Activated T-cell treated with anti-CD3 and anti-CD28 coated beads, Interleukin-2, amount 50 U/mL, for 4 hours (primary cell): ENCODE results near the gene PSPH. TPM values are rescaled to one million over a fixed set of nuclear protein-coding genes. Genes with fewer than 3 reads are reported as not detected.

Experiments
- ATAC-seq, 2 donors: fragments of 200-7000 bp; cut with Tn5 transposase; one replicate each; pipeline ENCODE4 v1.10.0; 2021
- DNase-seq: peaks from one replicate; pipeline ENCODE4 v3.0.0-alpha.2; 2020
- H3K27me3 Mint-ChIP-seq: one replicate; pipeline ENCODE4 v1.8.0; 2021; ENCODE audit warnings: low read depth, mixed read lengths
- H3K36me3 Mint-ChIP-seq: one replicate; pipeline ENCODE4 v1.8.0; 2022; ENCODE audit warnings: mixed read lengths; ENCODE audit not compliant: insufficient read depth
- H3K4me1 Mint-ChIP-seq: one replicate; pipeline ENCODE4 v1.8.0; 2021; ENCODE audit warnings: low read depth, mixed read lengths
- H3K4me3 Mint-ChIP-seq: one replicate; pipeline ENCODE4 v1.8.0; 2021; ENCODE audit warnings: mild to moderate bottlenecking, moderate library complexity, mixed read lengths
- H3K9me3 Mint-ChIP-seq: one replicate; pipeline ENCODE4 v1.8.0; 2021; ENCODE audit warnings: mixed read lengths
- total RNA-seq, 3 donors: library from RNA; stranded (reverse); gene quantifications; one replicate each; pipeline ENCODE4 v1.2.1, GENCODE V29; 2021

Gene PSPH
- total RNA-seq, 3 donors from 2014 or later = 15.8 to 17.5 (median 15.9) TPM

- no peaks in the 10 kb centered on the region for H3K9me3 Mint-ChIP-seq
- ATAC-seq = no peak
- H3K36me3 Mint-ChIP-seq = no peaks in the 10 kb centered on the region
- DNase-seq = no peak
- no peaks in the 10 kb centered on the region for H3K4me1 Mint-ChIP-seq
- no peak overlapping the region for H3K4me3 Mint-ChIP-seq
- H3K27me3 Mint-ChIP-seq = no peaks in the 10 kb centered on the region
Measured at GRCh38 chr7:56007167-56007652, 44.0 kb downstream of the PSPH start.

- Mint-ChIP-seq H3K9me3 (no peaks in the 10 kb centered on the region), H3K4me1 (peaks cover 7% of the 10 kb centered on the region), H3K36me3 (peaks cover 6% of the 10 kb centered on the region), H3K27me3 (no peaks in the 10 kb centered on the region), H3K4me3 (no peak overlapping the region)
- ATAC-seq (no peak), DNase-seq (no peak)
Measured at GRCh38 chr7:56003749-56004148, 47.5 kb downstream of the PSPH start.

GRCh38 chr7:55996856-55997500 lies 54.3 kb downstream of the PSPH start:
- Mint-ChIP-seq H3K36me3 (peaks cover 26% of the 10 kb centered on the region), H3K4me1 (peaks cover 7% of the 10 kb centered on the region), H3K4me3 (no peak overlapping the region), H3K9me3 (no peaks in the 10 kb centered on the region), H3K27me3 (no peaks in the 10 kb centered on the region)
- ATAC-seq (no peak), DNase-seq (no peak)

- ATAC-seq = no peak
- DNase-seq = no peak
- Mint-ChIP-seq H3K27me3 (no peaks in the 10 kb centered on the region), H3K36me3 (peaks cover 19% of the 10 kb centered on the region), H3K9me3 (no peaks in the 10 kb centered on the region), H3K4me1 (no peaks in the 10 kb centered on the region), H3K4me3 (no peak overlapping the region)
Measured at GRCh38 chr7:55992346-55992745, 58.9 kb downstream of the PSPH start.

- Mint-ChIP-seq H3K9me3 (no peaks in the 10 kb centered on the region), H3K27me3 (no peaks in the 10 kb centered on the region), H3K4me1 (no peaks in the 10 kb centered on the region), H3K4me3 (no peak overlapping the region), H3K36me3 (peaks cover 26% of the 10 kb centered on the region)
- ATAC-seq (no peak), DNase-seq (no peak)
Measured at GRCh38 chr7:55983537-55983936, 67.7 kb downstream of the PSPH start.

- ATAC-seq (no peak), DNase-seq (no peak)
- Mint-ChIP-seq H3K4me1 (peaks cover 5% of the 10 kb centered on the region), H3K27me3 (no peaks in the 10 kb centered on the region), H3K9me3 (no peaks in the 10 kb centered on the region), H3K36me3 (peaks cover 26% of the 10 kb centered on the region), H3K4me3 (no peak overlapping the region)
Measured at GRCh38 chr7:55980266-55980665, 71.0 kb downstream of the PSPH start.

GRCh38 chr7:55977831-55978230 lies 73.4 kb downstream of the PSPH start:
- DNase-seq (no peak), ATAC-seq (no peak)
- H3K27me3 Mint-ChIP-seq = no peaks in the 10 kb centered on the region
- H3K36me3 Mint-ChIP-seq = peaks cover 25% of the 10 kb centered on the region
- no peaks in the 10 kb centered on the region for H3K9me3 Mint-ChIP-seq
- H3K4me3 Mint-ChIP-seq = no peak overlapping the region
- H3K4me1 Mint-ChIP-seq = peaks cover 6% of the 10 kb centered on the region

GRCh38 chr7:55975988-55976633 lies 75.1 kb downstream of the PSPH start:
- Mint-ChIP-seq H3K4me3 (no peak overlapping the region), H3K36me3 (peaks cover 23% of the 10 kb centered on the region), H3K27me3 (no peaks in the 10 kb centered on the region), H3K9me3 (no peaks in the 10 kb centered on the region), H3K4me1 (peaks cover 9% of the 10 kb centered on the region)
- DNase-seq (no peak), ATAC-seq (no peak)

GRCh38 chr7:55973747-55974250 lies 77.4 kb downstream of the PSPH start:
- Mint-ChIP-seq H3K36me3 (peaks cover 12% of the 10 kb centered on the region), H3K9me3 (no peaks in the 10 kb centered on the region), H3K27me3 (no peaks in the 10 kb centered on the region), H3K4me1 (peaks cover 22% of the 10 kb centered on the region), H3K4me3 (no peak overlapping the region)
- DNase-seq (no peak), ATAC-seq (no peak)

GRCh38 chr7:55970978-55971377 lies 80.3 kb downstream of the PSPH start:
- H3K4me3 Mint-ChIP-seq = no peak overlapping the region
- no peaks in the 10 kb centered on the region for H3K27me3 Mint-ChIP-seq
- no peaks in the 10 kb centered on the region for H3K9me3 Mint-ChIP-seq
- peaks cover 26% of the 10 kb centered on the region for H3K4me1 Mint-ChIP-seq
- DNase-seq = no peak
- ATAC-seq = no peak
- H3K36me3 Mint-ChIP-seq = peaks cover 10% of the 10 kb centered on the region

- DNase-seq (no peak), ATAC-seq (no peak)
- Mint-ChIP-seq H3K27me3 (no peaks in the 10 kb centered on the region), H3K36me3 (peaks cover 10% of the 10 kb centered on the region), H3K9me3 (no peaks in the 10 kb centered on the region), H3K4me3 (no peak overlapping the region), H3K4me1 (peaks cover 31% of the 10 kb centered on the region)
Measured at GRCh38 chr7:55970561-55970960, 80.7 kb downstream of the PSPH start.

GRCh38 chr7:55969391-55969790 lies 81.9 kb downstream of the PSPH start:
- no peaks in the 10 kb centered on the region for H3K9me3 Mint-ChIP-seq
- no peak overlapping the region for H3K4me3 Mint-ChIP-seq
- H3K36me3 Mint-ChIP-seq = peaks cover 7% of the 10 kb centered on the region
- DNase-seq (no peak), ATAC-seq (no peak)
- peaks cover 27% of the 10 kb centered on the region for H3K4me1 Mint-ChIP-seq
- no peaks in the 10 kb centered on the region for H3K27me3 Mint-ChIP-seq

- peaks cover 7% of the 10 kb centered on the region for H3K36me3 Mint-ChIP-seq
- DNase-seq = no peak
- no peaks in the 10 kb centered on the region for H3K9me3 Mint-ChIP-seq
- H3K4me3 Mint-ChIP-seq = no peak overlapping the region
- no peak for ATAC-seq
- H3K4me1 Mint-ChIP-seq = peaks cover 36% of the 10 kb centered on the region
- H3K27me3 Mint-ChIP-seq = no peaks in the 10 kb centered on the region
Measured at GRCh38 chr7:55966851-55967250, 84.4 kb downstream of the PSPH start.

- ATAC-seq = no peak
Measured at GRCh38 chr7:55965805-55966421, 85.3 kb downstream of the PSPH start.

GRCh38 chr7:55965100-55965470 lies 86.2 kb downstream of the PSPH start:
- Mint-ChIP-seq H3K9me3 (no peaks in the 10 kb centered on the region), H3K27me3 (no peaks in the 10 kb centered on the region), H3K4me1 (peaks cover 29% of the 10 kb centered on the region), H3K4me3 (peak overlapping the region; percentile 87), H3K36me3 (peaks cover 6% of the 10 kb centered on the region)
- ATAC-seq (no peak), DNase-seq (no peak)

More at GRCh38 chr7:55965805-55966421, 85.3 kb downstream of the PSPH start:
- Mint-ChIP-seq H3K9me3 (no peaks in the 10 kb centered on the region), H3K27me3 (no peaks in the 10 kb centered on the region), H3K4me1 (peaks cover 34% of the 10 kb centered on the region), H3K36me3 (peaks cover 7% of the 10 kb centered on the region), H3K4me3 (peak overlapping the region; percentile 62)
- DNase-seq = no peak
